COLO829 (cell line): ENCODE data around the gene JAZF1.
A peak's percentile ranks its signal among the peaks of the same experiment; 100 is the strongest.
"Not testable (repeated sequence)": the region's sequence is repeated elsewhere in the genome, so short reads cannot be mapped to it uniquely, and the experiment has no call there.

Experiments used
- DNase-seq: peaks from one replicate; pipeline ENCODE4 v3.0.0; 2012; ENCODE audit warnings: low spot score

The JAZF1 gene

GRCh38 chr7:27941522-27941921 lies 239.1 kb downstream of the JAZF1 start:
- no peak for DNase-seq

GRCh38 chr7:27940341-27940740 lies 240.3 kb downstream of the JAZF1 start:
- DNase-seq, result no peak

- no peak for DNase-seq
Observed at GRCh38 chr7:27939893-27940292, 240.7 kb downstream of the JAZF1 start.

- DNase-seq, result no peak
Observed at GRCh38 chr7:27936768-27937102, 243.9 kb downstream of the JAZF1 start.

DNA sequence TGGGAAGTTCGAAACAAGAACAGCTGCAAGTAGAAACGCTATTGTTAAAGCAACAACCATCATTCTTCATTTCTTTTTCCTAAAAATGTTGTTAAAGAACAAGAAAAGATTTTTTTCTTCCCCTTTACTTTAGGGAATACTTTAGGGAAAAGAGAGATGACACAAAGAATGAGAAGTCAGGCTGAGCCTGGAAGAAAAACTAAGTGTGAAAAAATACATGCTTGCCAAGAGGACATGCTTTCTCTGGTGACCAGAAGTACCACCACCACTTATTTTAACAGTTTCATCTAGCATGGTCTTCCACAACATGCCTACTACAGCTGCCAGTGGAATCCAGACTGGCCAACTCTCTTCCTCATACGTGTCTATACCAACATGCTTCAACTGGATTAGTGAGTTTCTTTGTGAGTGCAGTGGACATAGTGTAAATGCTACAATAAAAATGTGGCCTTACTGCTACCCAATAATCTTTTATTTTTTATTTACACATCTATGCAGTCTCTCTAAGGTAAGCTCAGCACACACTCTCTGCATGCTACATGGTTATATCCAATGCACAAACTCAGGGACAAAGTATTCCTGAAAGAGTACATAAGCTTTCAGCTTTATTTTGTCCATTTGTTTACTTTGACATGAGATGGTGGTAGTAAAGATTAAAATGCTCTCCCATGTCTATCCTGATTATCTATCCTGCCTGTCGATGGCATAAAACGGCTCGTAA lies 244.4 kb downstream of the JAZF1 start:
- no peak for DNase-seq

DNA sequence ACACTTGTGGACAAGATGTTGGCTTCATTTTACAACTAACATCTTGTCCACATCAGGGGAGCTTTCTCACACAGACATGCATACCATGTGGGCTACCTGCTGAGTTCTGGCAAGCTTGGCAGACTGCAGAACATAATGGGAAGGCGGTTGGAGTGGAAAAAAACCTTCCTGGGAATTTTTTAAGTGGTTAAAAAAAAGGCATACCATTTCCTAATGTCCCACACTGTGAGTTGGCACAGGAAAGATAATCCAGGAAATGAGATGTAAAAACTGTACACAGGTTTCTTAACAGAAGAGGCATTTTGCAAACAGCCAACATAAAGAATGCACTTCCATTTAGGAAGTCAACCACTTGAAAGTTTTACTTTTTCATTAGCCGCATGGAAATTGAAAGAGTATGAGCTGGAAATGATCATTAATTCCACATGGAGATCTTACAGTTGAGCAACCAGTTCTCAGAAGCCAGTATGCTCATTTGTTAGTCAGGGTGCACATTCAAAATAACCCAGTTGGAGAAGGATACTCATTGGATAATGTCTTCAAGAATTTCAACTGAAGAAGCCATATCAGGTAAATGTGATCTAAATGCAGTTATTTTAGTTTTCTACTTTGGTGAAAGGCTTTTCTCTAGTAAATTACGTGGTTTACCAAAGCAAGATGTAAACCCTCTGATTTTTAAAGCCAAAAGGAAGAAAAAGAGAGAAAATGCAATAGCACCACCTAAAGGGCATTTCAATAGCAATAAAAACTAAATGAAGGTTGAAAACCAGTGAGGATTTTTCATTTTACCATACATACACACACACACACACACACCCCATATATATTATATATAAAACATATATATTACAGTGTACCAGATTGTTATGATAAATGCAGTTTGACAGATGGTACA lies 246.7 kb downstream of the JAZF1 start:
- peak; percentile 23 for DNase-seq

- no peak for DNase-seq
Observed at GRCh38 chr7:27930910-27931476, 249.6 kb downstream of the JAZF1 start.

- DNase-seq, result no peak
Observed at GRCh38 chr7:27929127-27929526, 251.5 kb downstream of the JAZF1 start.

DNA sequence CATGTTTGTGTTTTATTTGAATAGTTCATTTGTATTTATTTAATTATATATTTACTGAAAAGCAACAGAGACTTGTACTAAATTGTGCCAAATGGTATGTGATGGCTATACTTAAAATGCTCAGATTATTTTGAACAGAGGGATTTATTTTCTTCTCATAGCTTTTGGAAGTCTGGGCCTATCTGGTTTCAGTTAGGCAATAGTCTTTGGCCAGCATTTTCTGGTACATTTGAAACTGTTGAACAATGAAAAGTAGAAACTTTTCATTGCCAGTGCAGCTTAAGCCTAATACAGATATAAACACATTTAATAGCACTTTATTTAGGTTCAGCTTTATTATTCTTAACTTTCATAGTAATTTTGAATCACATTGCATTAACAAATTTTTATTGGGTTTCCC lies 252.6 kb downstream of the JAZF1 start:
- no peak for DNase-seq

DNA sequence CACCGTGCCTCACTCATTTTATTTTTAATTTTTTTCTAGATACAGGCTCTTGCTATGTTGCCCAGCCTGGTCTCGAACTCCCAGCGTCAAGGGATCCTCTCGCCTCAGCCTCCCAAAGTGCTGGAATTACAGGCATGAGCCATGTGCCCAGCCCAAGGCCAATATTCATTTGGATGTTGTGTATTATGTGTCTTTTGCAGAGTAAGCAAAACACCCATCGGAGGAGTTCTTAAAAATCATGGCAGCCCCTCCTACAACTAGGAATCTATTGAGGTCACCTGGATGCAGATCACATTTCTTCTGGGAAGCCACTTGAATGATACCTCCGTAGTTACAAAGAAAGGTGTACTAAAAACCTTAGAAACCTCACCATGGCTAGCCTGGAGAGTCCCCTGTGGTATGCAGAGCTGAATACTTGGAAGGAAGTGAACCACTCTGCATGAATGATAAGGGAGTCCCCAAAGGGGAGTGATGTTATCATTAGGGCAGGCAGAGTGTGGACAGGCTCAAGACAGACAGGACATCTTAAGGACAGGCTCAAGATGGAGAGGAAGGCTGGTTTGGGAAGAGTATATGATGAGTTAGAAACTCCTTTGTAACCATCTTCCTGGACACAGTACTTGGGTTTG lies 254.9 kb downstream of the JAZF1 start:
- DNase-seq, result no peak

- no peak for DNase-seq
Observed at GRCh38 chr7:27923642-27923980, 257.0 kb downstream of the JAZF1 start.

GRCh38 chr7:27922907-27923641 lies 257.5 kb downstream of the JAZF1 start:
- DNase-seq, result no peak

DNA sequence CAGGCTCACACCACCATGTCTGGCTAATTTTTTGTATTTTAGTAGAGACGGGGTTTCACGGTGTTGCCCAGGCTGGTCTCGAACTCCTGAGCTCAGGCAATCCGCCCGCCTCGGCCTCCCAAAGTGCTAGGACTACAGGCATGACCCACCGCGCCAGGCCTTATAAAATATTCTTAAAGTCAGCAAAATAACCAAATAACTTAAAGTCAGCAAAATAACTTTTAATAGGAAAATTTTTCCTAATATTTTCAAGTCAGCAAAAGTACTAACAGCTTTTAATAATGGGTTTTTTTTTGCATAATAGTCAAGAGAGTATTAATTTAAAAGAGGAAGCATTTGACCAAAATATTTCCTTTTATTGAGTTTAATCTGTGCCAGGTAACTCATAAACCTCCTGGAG lies 258.2 kb downstream of the JAZF1 start:
- DNase-seq, result not testable (repeated sequence)

DNA sequence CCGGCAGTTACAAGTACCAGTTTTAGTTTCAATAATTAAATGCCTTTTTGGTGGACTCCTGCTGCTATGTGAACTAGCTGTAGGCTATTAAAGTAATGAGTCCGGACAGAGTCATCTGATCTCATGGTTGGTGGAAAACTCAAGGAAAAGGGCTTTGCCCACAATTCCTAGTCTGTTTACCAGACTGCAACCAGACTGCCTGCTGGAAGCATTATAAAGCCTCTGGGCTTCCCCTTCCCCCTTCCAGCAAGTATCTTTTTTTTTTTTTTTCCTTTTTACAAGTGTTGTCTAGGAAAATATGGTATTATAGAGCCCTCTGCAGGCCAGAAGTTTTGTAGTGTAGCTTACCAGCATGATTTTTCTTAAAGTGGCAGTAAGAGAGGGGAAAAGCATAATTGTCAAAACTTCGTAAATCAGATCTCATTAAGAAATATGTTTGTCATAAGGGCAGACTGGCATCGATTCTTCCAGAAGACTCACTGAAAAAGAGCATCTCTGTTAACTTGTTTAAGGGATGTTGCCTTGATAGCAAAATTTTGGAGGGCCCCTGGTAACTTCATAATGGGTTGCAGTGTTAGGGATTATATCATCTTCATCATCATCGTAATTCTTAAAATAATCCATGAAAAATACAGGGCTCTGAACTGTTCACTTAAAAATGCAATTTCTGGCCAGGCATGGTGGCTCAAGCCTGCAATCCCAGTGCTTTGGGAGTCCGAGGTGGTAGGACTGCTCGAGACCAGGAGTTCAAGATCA lies 259.3 kb downstream of the JAZF1 start:
- peak; percentile 90 for DNase-seq

DNA sequence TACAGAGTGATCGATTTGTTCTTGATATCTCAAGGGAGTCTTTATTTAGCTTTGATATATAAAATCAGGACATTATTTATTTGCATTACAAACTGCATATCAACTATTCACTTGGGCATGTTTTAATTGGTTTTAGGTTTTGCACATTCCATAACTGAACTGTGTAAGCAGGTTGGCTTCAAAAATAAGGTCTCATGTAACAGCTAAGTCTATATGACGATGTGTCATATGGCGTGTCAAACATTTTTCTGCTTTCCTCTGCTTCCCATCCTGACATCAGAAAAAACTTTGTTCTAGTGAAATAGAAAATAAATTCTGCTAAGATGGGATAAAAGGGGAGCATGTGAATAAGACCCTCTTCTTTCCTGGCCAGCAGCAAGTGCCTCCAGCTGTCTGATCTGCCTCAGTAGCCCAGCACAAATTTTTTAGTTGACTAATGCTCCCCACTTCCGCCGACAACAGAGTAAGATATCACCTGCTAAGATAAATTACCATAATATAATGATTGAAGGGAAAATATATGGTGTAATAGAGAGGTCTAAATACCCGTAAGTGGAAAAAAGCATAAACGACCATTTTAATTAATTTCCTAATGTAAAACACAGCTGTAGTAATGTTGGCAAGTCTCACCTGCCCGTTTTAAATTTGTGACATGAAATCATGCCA lies 260.2 kb downstream of the JAZF1 start:
- DNase-seq, result no peak

DNA sequence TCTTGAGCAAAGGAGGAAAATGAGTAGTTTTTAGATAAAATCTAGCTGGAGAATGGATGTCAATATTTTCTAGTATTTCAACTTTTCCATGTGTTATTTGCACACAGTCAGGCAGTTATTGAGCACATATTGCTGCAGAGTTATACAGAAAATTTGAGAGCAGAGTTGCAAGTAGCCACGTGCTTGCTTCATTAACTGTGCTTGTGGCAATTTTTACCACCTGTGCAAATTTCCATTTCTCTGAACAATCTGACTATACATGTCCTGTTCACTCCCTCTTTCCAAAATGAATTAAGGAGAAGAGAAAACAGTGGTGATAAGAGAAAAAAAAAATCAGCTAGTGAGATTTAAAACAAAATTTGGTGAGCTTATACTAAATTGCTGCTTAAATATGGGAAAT lies 262.1 kb downstream of the JAZF1 start:
- no peak for DNase-seq

DNA sequence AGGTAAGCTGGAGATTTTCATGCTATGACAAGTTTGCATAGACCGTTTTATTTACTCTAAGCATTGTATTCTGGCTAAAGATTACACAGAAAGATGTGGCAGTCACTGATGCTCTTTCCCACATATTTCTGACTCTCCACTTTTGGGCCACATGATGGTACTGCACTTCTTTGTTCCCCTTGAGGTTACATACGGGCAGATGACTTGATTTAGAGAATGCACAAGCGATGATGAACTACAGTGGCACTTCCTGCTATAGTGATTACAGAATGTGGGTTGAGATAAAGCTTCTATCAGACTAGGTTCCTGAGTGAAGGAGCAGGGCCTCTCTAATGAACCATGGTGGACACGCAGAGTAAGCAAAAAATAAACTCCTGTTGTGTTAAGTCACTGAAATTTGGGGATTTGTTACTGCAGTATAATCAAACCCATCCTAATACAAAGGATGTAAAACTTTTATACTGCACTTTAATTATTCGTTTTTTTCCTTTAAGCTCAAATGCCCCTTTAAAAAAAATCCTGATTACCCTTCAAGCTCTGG lies 262.8 kb downstream of the JAZF1 start:
- no peak for DNase-seq

DNA sequence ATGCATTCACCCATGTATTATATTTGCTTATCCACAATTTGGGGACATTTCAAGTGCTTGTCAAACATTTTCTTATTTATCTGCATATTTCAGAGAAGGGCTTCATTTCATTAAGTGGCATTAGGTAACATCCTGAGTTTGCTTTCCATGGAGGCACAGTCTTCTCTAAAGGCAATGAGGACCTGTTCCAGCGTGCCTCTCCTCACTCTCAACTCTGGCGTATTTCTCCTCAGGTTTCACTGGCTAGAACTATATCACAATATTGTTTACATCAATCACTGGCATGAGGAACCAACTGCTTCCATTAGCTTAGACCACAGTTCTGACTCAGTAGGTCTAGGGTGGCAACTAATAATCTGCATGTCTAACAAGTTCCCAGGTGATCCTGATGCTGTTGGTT lies 263.5 kb downstream of the JAZF1 start:
- DNase-seq, result no peak

DNA sequence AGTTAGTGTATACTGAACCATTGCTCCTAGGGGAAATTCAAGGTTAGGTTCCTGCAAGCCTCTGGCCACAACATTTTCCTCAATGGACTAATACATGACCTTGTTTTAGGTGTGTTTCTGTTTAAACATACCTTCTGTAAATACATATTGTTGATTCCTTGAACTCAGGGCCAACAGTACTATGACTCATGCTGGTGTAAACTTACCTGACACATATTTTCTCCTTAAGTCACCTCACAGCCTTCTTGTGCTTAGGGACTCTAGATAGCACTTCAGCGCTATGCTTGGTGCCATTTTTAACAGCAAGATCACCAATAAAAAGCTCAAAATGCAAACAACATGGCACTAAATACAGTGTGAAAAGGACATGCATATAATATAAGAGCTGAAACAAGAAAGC lies 264.2 kb downstream of the JAZF1 start:
- DNase-seq, result no peak

DNA sequence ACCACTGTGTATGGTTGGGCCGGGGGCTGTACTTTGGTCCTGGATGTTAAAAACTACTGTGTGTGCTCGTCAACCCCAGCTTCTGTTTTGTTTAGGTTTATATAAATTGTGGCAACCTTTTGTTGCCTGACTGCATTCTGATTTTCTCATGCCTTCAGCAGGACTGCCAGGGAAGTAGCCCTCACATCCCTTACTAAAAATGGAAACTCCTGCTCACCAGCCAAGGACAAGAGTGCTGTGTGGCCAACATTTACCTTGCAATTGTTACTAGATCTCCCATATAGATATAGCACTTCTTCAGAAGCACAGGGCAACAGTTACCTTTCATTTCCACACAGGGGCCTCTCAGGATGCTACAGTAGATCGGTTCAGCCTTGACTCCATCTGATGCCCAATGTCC lies 266.2 kb downstream of the JAZF1 start:
- no peak for DNase-seq

DNA sequence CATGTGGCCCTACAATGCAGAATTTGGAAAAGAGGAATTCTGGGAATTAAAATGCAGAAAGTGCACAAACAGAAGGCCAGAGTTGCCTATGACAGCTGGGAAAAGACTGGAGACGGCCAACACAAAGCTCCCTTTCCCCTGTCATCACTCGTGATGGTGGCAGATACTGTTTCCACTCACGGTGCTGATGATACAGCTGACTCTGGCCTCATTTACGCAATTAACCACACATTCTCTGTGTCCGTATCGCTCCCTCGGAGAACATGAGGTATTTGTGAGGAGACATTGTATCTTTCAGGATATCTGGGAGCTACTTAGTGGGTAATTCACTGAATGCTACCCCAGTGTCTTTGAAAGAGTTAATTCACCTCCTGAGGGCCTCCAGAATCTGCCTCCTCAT lies 267.8 kb downstream of the JAZF1 start:
- DNase-seq, result no peak
